GM12892 (cell line): ENCODE results near the gene SEMG2.

Source experiments
- POLR2A ChIP-seq: IDR thresholded peaks from 2 replicates; pipeline ENCODE4 v1.6.1; 2011; ENCODE audit warnings: low read depth, low read length, control low read depth
- POLR2AphosphoS5 ChIP-seq: IDR thresholded peaks from 2 replicates; pipeline ENCODE4 v1.6.1; 2011; ENCODE audit warnings: low read depth, low read length, control low read depth
- TAF1 ChIP-seq: IDR thresholded peaks from 2 replicates; pipeline ENCODE4 v1.6.1; 2011; ENCODE audit warnings: low read depth, mild to moderate bottlenecking, control low read depth, low read length, borderline replicate concordance

GRCh38 chr20:45187693-45188092, 33.5 kb upstream of the SEMG2 start:
- no peak for TF ChIP-seq POLR2AphosphoS5
- TF ChIP-seq POLR2A, result no peak
- TF ChIP-seq TAF1, result no peak
